SU-DHL-6 (cell line): ENCODE measurements around the gene SCIN.

Source experiments
- H2AFZ ChIP-seq: fragments of 200-600 bp; sonication (generic); 2 replicates; pipeline ENCODE4 v1.6.1; 2014; ENCODE audit warnings: low read depth, mild to moderate bottlenecking, moderate library complexity, mixed read lengths, antibody characterized with exemption, low read length; ENCODE audit not compliant: severe bottlenecking
- H3F3A ChIP-seq: fragments of 200-600 bp; shearing (Covaris generic); 2 replicates; pipeline ENCODE4 v1.6.0; 2016; ENCODE audit warnings: antibody characterized with exemption, mild to moderate bottlenecking; ENCODE audit not compliant: insufficient read depth
- H3K27ac ChIP-seq: fragments of 200-600 bp; sonication (generic); 2 replicates; pipeline ENCODE4 v1.5.1; 2016; ENCODE audit warnings: low read depth, mild to moderate bottlenecking, low read length, moderate library complexity, mixed read lengths
- H3K27me3 ChIP-seq: fragments of 200-600 bp; sonication (generic), shearing (Covaris generic); 2 replicates; pipeline ENCODE4 v1.6.0; 2014; ENCODE audit warnings: mild to moderate bottlenecking, low read length
- H3K36me3 ChIP-seq: fragments of 200-600 bp; sonication (generic); 2 replicates; pipeline ENCODE4 v1.6.1; 2014; ENCODE audit warnings: mild to moderate bottlenecking, low read length, mixed read lengths
- H3K4me2 ChIP-seq: fragments of 300-600, 200-600 bp; shearing (Covaris generic), sonication (generic); 2 replicates; pipeline ENCODE4 v1.6.0; 2014; ENCODE audit warnings: low read length, low read depth, mild to moderate bottlenecking; ENCODE audit not compliant: poor library complexity, severe bottlenecking
- H3K4me3 ChIP-seq: fragments of 200-600 bp; sonication (generic); 2 replicates; pipeline ENCODE4 v1.5.1; 2014; ENCODE audit warnings: antibody characterized with exemption, low read length, mild to moderate bottlenecking, mixed read lengths; ENCODE audit not compliant: insufficient read depth, poor library complexity, severe bottlenecking
- H3K79me2 ChIP-seq: fragments of 200-600 bp; sonication (generic); 2 replicates; pipeline ENCODE4 v1.6.1; 2014; ENCODE audit warnings: mild to moderate bottlenecking, low read length, moderate library complexity; ENCODE audit not compliant: insufficient read depth
- H3K9ac ChIP-seq: fragments of 200-600 bp; sonication (generic); 2 replicates; pipeline ENCODE4 v1.7.0; 2014; ENCODE audit warnings: mild to moderate bottlenecking, low read length
- H3K9me2 ChIP-seq: fragments of 200-600 bp; sonication (generic); replicated peaks from 2 replicates; pipeline ENCODE4 v1.6.1; 2014; ENCODE audit warnings: low read length; ENCODE audit not compliant: insufficient read depth
- H3K9me3 ChIP-seq: fragments of 200-600 bp; sonication (generic); 2 replicates; pipeline ENCODE4 v1.6.1; 2014; ENCODE audit warnings: low read length, mixed read lengths; ENCODE audit not compliant: insufficient read depth
- H4K20me1 ChIP-seq: fragments of 200-600 bp; sonication (generic); 2 replicates; pipeline ENCODE4 v1.6.1; 2014; ENCODE audit warnings: low read depth, mild to moderate bottlenecking, antibody characterized with exemption, low read length, moderate library complexity, mixed read lengths
- CTCF ChIP-seq: fragments of 200-600 bp; sonication (generic); IDR thresholded peaks from one replicate; pipeline ENCODE4 v1.5.1; 2017; ENCODE audit warnings: antibody characterized with exemption, mild to moderate bottlenecking, low read length, moderate library complexity; ENCODE audit not compliant: insufficient read depth, poor library complexity, severe bottlenecking
- EZH2phosphoT487 ChIP-seq: fragments of 200-600 bp; sonication (generic), shearing (Covaris generic); conservative IDR thresholded peaks from 2 replicates; pipeline ENCODE4 v1.6.1; 2018; ENCODE audit warnings: mild to moderate bottlenecking, antibody characterized with exemption, low read length, moderate library complexity, mixed read lengths

Gene SCIN

GRCh38 chr7:12550956-12551355 is 19.6 kb upstream of the SCIN start:
- Histone ChIP-seq H3K4me3 (no peak overlapping the region), H4K20me1 (no peaks in the 10 kb centered on the region), H3K9ac (no peak overlapping the region), H3K9me2 (no peaks in the 10 kb centered on the region), H3K79me2 (no peaks in the 10 kb centered on the region), H3K27me3 (no peaks in the 10 kb centered on the region), H3K9me3 (no peaks in the 10 kb centered on the region), H3F3A (no peaks in the 10 kb centered on the region), H3K36me3 (no peaks in the 10 kb centered on the region), H3K4me2 (no peak overlapping the region), H2AFZ (no peak overlapping the region), H3K27ac (no peak overlapping the region)
- TF ChIP-seq EZH2phosphoT487, result no peak
- TF ChIP-seq CTCF, result no peak

GRCh38 chr7:12552876-12553275 is 17.6 kb upstream of the SCIN start:
- Histone ChIP-seq H3K9ac (no peak overlapping the region), H3K27me3 (no peaks in the 10 kb centered on the region), H3K4me2 (no peak overlapping the region), H3K27ac (no peak overlapping the region), H3K4me3 (no peak overlapping the region), H3F3A (no peaks in the 10 kb centered on the region), H3K79me2 (no peaks in the 10 kb centered on the region), H4K20me1 (no peaks in the 10 kb centered on the region), H2AFZ (no peak overlapping the region), H3K9me2 (no peaks in the 10 kb centered on the region), H3K36me3 (no peaks in the 10 kb centered on the region), H3K9me3 (no peaks in the 10 kb centered on the region)
- TF ChIP-seq EZH2phosphoT487 (no peak), CTCF (no peak)

- H3K27ac ChIP-seq, result no peak overlapping the region
- no peaks in the 10 kb centered on the region for H4K20me1 ChIP-seq
- H2AFZ ChIP-seq, result no peak overlapping the region
- no peaks in the 10 kb centered on the region for H3K79me2 ChIP-seq
- no peaks in the 10 kb centered on the region for H3F3A ChIP-seq
- no peaks in the 10 kb centered on the region for H3K27me3 ChIP-seq
- H3K9me3 ChIP-seq, result no peaks in the 10 kb centered on the region
- no peak for TF ChIP-seq EZH2phosphoT487
- TF ChIP-seq CTCF, result no peak
- H3K9me2 ChIP-seq, result no peaks in the 10 kb centered on the region
- H3K4me3 ChIP-seq, result no peak overlapping the region
- no peaks in the 10 kb centered on the region for H3K36me3 ChIP-seq
- no peak overlapping the region for H3K9ac ChIP-seq
- H3K4me2 ChIP-seq, result no peak overlapping the region
These were observed 17.1 kb upstream of the SCIN start for GRCh38 chr7:12553416-12553815.
